Activated CD8-positive, alpha-beta memory T cell treated with anti-CD3 and anti-CD28 coated beads for 36 hours (primary cell): ENCODE measurements around the gene SPRR1A. TPM values are rescaled to one million over a fixed set of nuclear protein-coding genes. Genes with fewer than 3 reads are reported as not detected.
"Not testable (repeated sequence)": the region's sequence is repeated elsewhere in the genome, so short reads cannot be mapped to it uniquely, and the experiment has no call there.

ENCODE experiments used
- CTCF ChIA-PET: fragments of 350-600 bp; sonication (Branson Sonifier 250); formaldehyde crosslinking; loops from one replicate; lab custom pipeline; 2021; ENCODE audit warnings: antibody characterized with exemption; lab: Charles Lee
- POLR2A ChIA-PET: fragments of 350-600 bp; sonication (Branson Sonifier 250); formaldehyde crosslinking; loops from one replicate; lab custom pipeline; 2021; ENCODE audit warnings: antibody characterized with exemption; lab: Charles Lee
- total RNA-seq, 2 experiments: library from RNA; stranded (reverse); gene quantifications; one replicate each; pipeline ENCODE4 v1.2.3, GENCODE V29; 2021

Gene SPRR1A
- total RNA-seq, 2 experiments from 2014 or later = not detected

DNA sequence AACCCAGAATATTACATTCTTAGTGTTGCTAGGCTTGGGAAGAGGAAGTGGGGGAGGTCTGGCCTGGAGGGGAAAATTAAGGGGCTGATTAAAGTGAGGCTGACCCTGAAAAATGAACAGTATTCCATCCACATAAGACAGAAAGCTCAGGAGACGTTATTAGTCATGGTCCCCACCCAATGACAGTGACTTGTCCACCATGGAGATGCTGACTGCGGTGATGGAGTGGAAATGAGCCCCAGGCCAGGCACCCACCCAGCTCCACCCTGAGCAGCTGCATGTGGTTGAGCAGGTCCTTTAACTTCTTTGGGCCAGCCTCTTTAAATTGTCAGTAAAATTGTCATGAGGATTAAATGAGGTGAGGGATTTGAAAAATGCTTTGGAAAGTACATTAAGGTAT lies 14.8 kb upstream of the SPRR1A start:
- ChIA-PET POLR2A (no interaction called here), CTCF (no interaction called here)

DNA sequence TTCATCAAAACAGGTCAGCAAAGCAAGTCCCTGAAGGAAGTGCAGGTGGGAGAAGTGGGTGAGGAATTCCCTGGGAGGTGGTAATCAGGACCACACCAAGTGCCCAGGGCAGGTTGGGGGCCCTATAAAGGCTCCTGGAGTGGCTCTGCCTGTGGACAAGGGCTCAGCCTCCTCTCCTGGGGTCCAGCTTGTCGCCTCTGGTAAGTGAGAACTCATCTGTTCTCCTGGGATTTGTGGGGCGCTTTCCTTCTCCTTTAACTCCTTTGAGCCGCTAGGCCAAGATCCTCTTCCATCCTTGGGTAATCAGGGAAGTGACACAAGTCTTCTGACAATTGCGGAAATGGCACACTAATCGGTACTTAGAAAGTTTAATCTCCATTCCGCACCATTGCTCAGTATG lies 13.4 kb upstream of the SPRR1A start, which contains the start of gene SPRR4:
Gene SPRR4 (plus strand): TSS at position 154 of the 400 bp plus-strand sequence. CDS start 1,243 bp downstream, outside the sequence.
- ChIA-PET CTCF (no interaction called here), POLR2A (no interaction called here)

DNA sequence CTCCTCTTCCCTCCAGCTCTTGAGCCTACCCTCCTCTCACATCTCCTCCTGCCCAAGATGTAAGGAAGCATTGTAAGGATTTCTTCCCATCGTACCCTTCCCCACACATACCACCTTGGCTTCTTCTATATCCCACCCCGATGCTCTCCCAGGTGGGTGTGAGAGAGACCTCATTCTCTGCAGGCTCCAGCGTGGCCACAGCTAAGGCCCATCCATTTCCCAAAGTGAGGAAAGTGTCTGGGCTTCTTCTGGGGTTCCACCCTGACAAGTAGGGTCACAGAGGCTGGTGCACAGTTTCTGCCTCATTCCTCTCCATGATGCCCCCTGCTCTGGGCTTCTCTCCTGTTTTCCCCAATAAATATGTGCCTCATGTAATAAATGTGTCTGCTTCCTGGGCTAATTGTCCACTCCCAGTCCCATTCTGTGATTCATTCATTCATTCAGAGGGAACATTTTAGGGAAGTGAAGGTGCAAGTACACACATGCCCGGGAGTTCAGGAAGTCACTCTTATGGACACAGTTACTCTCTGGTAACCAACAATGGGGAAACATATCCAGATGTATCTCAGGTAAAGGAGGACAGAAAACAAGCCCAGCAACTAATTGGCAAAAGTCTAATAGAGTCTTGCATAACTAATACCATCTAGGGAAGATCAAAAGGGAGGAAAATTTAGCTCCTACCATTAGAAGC lies 11.5 kb upstream of the SPRR1A start:
- CTCF ChIA-PET = no interaction called here
- POLR2A ChIA-PET = no interaction called here

- ChIA-PET POLR2A (no interaction called here), CTCF (no interaction called here)
These were observed 7.2 kb upstream of the SPRR1A start for GRCh38 chr1:152976688-152977087.

DNA sequence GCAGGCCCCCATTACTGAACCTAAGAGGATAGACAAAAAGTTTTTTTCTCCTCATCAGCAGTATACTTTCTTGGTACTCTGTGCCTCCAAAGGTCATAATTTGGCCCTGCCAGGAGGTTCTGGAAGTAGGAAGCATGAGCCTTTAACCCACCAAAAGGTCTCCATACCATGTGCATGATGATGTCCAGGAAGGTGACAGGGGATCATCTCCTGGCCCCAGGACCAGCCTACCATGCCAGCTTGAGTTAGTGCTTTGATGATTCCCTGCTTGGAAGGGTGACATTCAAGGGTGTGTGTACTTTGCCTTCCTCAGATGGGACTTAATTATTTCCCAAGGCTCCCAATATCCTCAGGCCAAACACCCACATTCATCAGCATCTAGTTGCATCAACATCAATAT lies 6.3 kb upstream of the SPRR1A start:
- POLR2A ChIA-PET = no interaction called here
- CTCF ChIA-PET = no interaction called here

DNA sequence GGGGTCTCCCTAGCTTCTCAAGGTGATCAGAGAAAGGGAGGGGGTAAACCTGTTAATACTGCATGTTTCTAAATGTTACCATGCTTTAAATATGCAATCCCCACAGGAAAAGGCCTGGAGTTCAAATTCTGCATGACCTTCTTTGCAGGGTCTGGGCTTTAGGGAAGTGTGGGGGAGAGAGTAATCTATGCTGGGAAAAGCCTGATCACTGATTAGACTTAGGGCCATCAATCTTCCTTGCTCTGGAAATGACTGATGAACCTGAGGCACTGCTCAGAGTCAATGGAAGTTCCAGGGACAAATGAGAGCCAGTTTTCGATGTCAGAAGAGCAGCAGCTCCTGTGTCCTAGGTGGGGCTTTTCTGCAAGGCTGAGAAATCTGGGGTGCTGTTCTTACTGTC lies 3.2 kb upstream of the SPRR1A start:
- POLR2A ChIA-PET = no interaction called here
- CTCF ChIA-PET = no interaction called here

GRCh38 chr1:152981146-152981871 lies 2.6 kb upstream of the SPRR1A start:
- ChIA-PET CTCF (no interaction called here), POLR2A (no interaction called here)

GRCh38 chr1:152982076-152982475 lies 1.8 kb upstream of the SPRR1A start:
- ChIA-PET CTCF (no interaction called here), POLR2A (no interaction called here)

DNA sequence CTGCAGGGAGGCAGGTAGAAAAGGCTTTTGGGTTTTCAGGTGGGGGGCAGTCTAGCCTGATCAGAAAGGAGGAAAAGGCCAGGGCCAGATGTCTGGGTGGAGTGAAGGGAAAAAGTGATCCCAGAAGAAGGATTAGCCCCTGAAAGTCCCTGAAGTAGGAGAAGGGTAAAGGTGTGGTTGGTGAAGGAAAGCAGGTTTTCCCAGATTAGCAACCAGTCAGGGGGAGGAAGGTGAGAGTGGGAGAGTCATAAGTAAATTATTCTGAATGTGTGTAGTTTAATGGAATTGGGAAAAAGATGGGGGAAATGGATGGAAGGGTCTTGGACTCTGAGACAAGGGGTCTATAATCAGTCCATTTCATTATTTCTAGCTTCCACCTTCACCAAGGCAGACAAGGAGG lies 647 bp upstream of the SPRR1A start:
- POLR2A ChIA-PET = no interaction called here
- CTCF ChIA-PET = no interaction called here

DNA sequence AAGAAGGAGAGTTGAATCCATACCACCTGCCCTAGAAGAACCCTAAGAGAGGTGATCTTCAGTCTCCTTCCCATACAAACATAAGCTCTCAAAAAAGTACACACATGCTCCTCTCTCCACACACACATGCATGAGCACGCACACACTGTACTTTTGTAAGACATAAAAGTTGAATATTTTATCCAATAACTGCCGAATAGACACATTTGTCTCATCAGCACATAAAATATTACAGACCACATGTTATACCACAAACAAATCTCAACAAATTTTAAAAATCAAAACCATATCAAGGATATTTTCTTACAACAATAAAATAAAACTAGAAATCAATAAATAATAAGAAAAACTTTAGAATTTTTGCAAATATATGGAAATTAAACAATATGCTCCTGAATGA lies 2.7 kb downstream of the SPRR1A start:
- CTCF ChIA-PET = no interaction called here
- POLR2A ChIA-PET = no interaction called here

DNA sequence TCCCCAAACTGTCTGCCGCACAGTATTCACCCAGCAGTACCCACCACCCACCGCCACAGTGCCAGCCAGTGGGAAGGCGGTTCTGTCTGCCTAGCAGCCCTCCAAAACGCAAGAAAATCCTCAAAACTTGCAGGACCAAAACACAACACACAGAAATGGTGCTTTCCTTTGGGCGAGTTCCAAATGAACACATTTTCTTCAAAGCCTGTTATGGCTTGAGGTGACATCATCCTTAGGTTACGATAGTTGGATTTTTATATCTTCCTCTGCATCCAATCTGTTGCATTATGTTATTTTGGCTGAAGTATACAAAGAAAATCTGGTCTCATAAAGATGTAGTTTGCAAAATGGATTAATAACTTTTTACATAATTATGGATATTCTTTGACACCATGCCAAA lies 9.3 kb downstream of the SPRR1A start:
- ChIA-PET POLR2A (no interaction called here), CTCF (no interaction called here)

DNA sequence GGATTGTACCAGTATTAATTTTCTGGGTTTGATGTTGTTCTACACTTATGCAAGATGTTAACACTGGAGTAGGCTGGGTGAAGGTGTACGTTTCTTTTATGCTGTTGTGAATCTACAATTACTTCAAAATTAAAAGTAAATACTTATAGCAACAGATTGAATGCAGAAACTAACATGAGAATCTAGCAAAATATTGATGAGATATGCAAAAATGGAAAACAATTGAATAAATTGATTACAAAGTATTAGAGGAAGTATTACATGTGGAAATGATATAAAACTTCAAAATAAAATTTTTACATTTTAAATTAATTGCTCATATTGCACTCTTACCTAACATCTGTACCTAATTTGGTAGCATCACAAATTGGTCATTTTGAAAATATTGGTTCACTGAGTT lies 12.0 kb downstream of the SPRR1A start:
- ChIA-PET POLR2A (no interaction called here), CTCF (no interaction called here)

GRCh38 chr1:152996633-152997400 lies 12.9 kb downstream of the SPRR1A start:
- ChIA-PET POLR2A (no interaction called here), CTCF (no interaction called here)

DNA sequence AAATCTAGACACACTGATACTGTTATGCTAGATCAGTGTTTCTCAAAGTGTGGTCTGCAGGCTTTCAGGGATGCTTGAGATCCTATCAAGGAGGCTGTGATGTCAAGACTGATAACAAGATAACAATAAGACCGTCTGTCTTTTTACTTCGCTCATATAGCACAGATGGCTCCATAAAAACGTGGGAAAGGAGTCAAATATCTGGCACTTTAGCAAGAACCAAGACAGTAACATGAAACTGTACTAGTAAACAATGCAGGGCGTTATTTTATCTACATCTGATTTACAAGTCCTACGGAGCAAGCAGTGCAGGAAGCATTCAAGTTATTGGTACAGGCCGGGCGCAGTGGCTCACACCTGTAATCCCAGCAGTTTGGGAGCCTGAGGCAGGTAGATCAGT lies 14.0 kb downstream of the SPRR1A start:
- CTCF ChIA-PET = no interaction called here

DNA sequence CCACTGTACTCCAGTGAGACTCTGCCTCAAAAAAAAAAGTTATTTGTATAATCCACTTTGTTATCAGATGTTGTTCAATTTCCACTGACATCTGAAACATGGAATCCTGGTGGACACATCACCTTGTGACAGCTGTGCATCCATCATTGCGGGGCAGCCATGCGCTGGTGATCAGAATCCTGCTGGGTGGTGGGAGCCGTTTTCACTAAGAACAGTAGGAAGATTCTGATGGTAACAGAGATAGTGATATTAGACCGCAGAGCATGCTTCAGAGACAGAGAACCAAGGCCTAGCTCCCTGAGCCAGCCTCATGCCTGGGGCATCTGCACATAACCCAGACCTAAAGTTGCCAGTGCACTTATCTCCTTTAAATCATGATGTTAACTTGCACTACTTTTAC lies 14.6 kb downstream of the SPRR1A start:
- ChIA-PET POLR2A (no interaction called here), CTCF (no interaction called here)

More for the DNA sequence above, 14.0 kb downstream of the SPRR1A start:
- POLR2A ChIA-PET = no interaction called here

GRCh38 chr1:152999818-153000217 lies 15.9 kb downstream of the SPRR1A start:
- CTCF ChIA-PET = no interaction called here
- POLR2A ChIA-PET = no interaction called here

DNA sequence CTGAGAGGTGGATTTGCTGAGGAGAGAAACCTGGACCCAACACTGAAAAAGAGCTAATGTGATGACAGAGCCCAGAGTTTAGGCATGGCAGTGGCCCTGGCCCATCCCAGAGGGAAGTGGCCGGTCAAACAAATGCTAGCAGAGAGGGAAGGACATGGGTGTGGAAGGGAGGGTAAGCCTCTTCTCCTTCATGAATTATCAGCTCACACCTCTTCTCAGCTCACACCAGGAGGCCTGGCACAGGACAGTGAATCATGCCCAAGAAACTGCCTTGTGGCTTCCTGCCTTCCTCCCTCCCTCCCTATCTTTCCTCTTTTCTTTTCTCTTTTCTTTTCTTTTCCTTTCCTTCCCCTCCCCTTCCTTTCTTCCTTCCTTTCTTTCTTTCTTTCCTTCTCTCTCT lies 16.4 kb downstream of the SPRR1A start:
- CTCF ChIA-PET = no interaction called here
- POLR2A ChIA-PET = no interaction called here

- CTCF ChIA-PET = no interaction called here
- POLR2A ChIA-PET = no interaction called here
These were observed 17.5 kb downstream of the SPRR1A start, which contains the start of gene SPRR3 for GRCh38 chr1:153001382-153001781. Gene SPRR3 (plus strand): TSS chr1:153001749. CDS start chr1:153003021, 1,272 bp downstream.

- CTCF ChIA-PET, POLR2A ChIA-PET: not testable (repeated sequence)
These were observed 27.4 kb downstream of the SPRR1A start for GRCh38 chr1:153011235-153011758.

DNA sequence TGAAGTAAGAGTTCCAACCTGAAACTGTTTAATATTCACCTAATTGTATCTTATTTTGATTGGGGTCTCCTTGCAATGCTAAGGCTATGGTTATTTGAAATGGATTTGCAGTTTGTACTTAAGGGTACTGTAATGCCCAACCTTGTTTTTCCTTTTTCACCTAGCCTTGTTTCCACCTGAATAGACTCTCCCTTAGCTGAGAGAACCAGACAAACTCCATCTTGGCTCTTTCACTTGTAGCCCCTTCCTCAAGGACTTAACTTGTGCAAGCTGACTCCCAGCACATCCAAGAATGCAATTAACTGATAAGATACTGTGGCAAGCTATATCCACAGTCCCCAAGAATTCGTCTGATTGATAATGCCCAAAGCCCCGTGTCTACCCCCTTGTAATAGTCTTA lies 37.9 kb downstream of the SPRR1A start:
- CTCF ChIA-PET = not testable (repeated sequence)

More for the DNA sequence above, 37.9 kb downstream of the SPRR1A start:
- POLR2A ChIA-PET = not testable (repeated sequence)
